Type B pancreatic cell (in vitro differentiated cells): Measurements from ENCODE around the gene JAZF1. TPM values are rescaled to one million over a fixed set of nuclear protein-coding genes. Genes with fewer than 3 reads are reported as not detected.
A peak's percentile ranks its signal among the peaks of the same experiment; 100 is the strongest.

Experiments used
- DNase-seq: peaks from one replicate; pipeline ENCODE4 v3.0.0; 2021; ENCODE audit warnings: mixed read lengths; ENCODE audit not compliant: unreplicated experiment; ENCODE audit errors: extremely low spot score
- H3K27ac Mint-ChIP-seq: 2 replicates; pipeline ENCODE4 v1.8.0; 2021; ENCODE audit warnings: mild to moderate bottlenecking, mixed read lengths
- H3K27me3 Mint-ChIP-seq: 2 replicates; pipeline ENCODE4 v1.8.0; 2021; ENCODE audit warnings: mixed read lengths
- H3K36me3 Mint-ChIP-seq: 2 replicates; pipeline ENCODE4 v1.8.0; 2021; ENCODE audit warnings: mixed read lengths
- H3K4me1 Mint-ChIP-seq: one replicate; pipeline ENCODE4 v1.8.0; 2021; ENCODE audit warnings: mixed read lengths; ENCODE audit not compliant: unreplicated experiment
- H3K4me3 Mint-ChIP-seq: 2 replicates; pipeline ENCODE4 v1.8.0; 2021; ENCODE audit warnings: mild to moderate bottlenecking, mixed read lengths
- H3K9me3 Mint-ChIP-seq: 2 replicates; pipeline ENCODE4 v1.8.0; 2021; ENCODE audit warnings: mixed read lengths
- CTCF ChIP-seq: fragments of 200-600 bp; sonication (generic); conservative IDR thresholded peaks from 2 replicates; pipeline ENCODE4 v1.5.0; 2021; ENCODE audit warnings: antibody characterized with exemption, mild to moderate bottlenecking
- total RNA-seq: library from RNA; stranded (reverse); gene quantifications from 2 replicates; pipeline ENCODE4 v1.2.1, GENCODE V29; 2021; ENCODE audit warnings: low replicate concordance

JAZF1 gene
- total RNA-seq, 1 donor from 2014 or later = 4.9 TPM

DNA sequence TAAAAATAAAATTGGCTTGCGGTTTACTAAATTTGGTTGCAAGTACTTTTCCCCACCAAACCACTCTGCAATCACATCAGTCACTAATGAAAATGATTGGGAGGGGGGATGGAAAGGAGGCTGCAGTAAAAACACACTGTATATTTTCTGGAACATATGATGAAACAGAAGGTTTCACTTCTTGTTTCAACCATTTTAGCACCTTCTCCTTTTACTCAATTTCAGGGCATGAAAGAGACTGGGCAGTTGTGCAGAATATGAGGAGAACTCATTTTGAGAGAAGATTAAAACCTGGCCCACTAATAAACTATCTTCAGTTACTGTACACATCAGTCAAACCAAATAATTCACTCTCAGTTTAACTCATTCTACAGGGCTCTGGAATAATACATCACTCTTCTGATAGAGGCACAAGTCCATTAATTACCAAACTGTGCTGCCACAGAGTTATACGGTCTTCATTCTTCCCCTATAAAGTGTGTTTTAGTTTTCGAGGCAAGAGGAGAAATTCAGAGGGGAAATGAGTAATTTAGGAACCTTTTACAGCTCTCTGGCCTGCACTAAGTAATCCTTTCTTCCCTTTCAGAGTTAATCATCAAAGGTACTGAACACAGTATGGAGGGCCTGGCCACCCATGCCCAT, 25.5 kb downstream of the JAZF1 start:
- TF ChIP-seq CTCF = no peak
- no peaks in the 10 kb centered on the region for H3K4me1 Mint-ChIP-seq

GRCh38 chr7:28152594-28152993, 28.0 kb downstream of the JAZF1 start:
- no peak overlapping the region for H3K4me3 Mint-ChIP-seq
- no peaks in the 10 kb centered on the region for H3K27me3 Mint-ChIP-seq
- H3K36me3 Mint-ChIP-seq = no peaks in the 10 kb centered on the region
- DNase-seq = no peak
- H3K4me1 Mint-ChIP-seq = peaks cover 13% of the 10 kb centered on the region
- no peak overlapping the region for H3K27ac Mint-ChIP-seq
- H3K9me3 Mint-ChIP-seq = no peaks in the 10 kb centered on the region
- no peak for TF ChIP-seq CTCF

More for the DNA sequence above, 25.5 kb downstream of the JAZF1 start:
- Mint-ChIP-seq H3K27ac (no peak overlapping the region), H3K36me3 (no peaks in the 10 kb centered on the region), H3K4me3 (no peak overlapping the region), H3K27me3 (no peaks in the 10 kb centered on the region), H3K9me3 (no peaks in the 10 kb centered on the region)
- DNase-seq = no peak

DNA sequence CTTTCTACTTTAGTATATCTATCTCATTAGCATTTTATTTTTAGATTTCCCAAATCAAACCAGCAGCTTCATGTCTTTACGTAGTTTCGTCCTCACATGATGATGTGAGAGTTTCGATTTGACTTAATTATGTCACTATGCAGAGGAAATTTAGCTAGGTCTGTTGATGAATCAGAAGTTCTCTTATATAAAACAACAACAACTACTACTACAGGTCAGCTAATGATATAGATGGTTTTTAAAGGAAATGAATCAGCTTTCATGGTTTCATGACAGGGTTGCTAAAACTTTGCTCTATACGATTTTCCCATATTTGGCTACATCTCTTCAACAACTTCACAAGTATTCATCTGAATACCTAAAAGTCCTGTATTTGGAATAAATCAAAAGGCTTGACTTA, 28.6 kb downstream of the JAZF1 start:
- Mint-ChIP-seq H3K9me3 (no peaks in the 10 kb centered on the region), H3K27me3 (no peaks in the 10 kb centered on the region), H3K27ac (no peak overlapping the region), H3K4me3 (no peak overlapping the region), H3K36me3 (no peaks in the 10 kb centered on the region), H3K4me1 (peaks cover 13% of the 10 kb centered on the region)
- no peak for DNase-seq
- TF ChIP-seq CTCF = no peak

DNA sequence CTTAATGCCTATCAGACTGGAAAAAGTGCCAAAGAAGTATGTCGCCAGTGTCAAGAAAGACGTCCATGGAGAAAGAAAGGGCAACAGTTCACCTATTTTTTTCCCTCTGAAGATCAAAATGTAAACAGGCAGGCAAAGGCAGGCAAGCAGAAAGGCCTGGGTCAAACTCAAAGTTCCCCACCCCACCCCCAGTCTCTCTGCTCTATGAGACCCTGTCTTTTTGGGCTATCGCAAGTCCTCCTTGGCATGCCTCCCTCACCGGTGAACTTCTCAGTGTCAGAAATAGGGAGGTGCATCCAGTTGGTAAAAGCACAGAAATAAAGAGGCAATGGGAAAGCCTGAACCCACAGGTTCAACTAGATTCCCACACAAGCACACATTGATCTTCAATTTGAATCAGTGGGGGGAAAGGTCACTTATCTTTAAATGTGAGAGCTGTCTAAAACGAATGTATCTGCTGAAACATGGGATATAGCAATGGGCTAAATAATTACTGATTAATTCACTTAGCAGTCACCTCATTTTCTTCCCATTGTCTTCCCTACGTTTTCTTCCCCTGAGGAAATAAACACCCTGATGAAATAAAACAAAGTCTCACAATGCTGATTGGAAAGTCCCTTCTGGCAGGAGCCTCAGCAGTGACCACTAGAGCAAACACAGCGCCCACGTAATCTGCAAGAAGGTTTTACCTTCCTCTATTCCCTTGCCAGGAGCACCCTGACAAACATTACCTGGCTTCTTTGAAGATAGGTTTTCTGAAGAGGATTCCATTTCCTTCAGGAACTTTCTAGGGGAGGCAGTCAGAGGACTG, 31.1 kb downstream of the JAZF1 start:
- Mint-ChIP-seq H3K4me3 (no peak overlapping the region), H3K27ac (peak overlapping the region; percentile 12), H3K27me3 (no peaks in the 10 kb centered on the region), H3K36me3 (no peaks in the 10 kb centered on the region), H3K9me3 (no peaks in the 10 kb centered on the region), H3K4me1 (peaks cover 14% of the 10 kb centered on the region)
- no peak for DNase-seq
- TF ChIP-seq CTCF = no peak

GRCh38 chr7:28145931-28146330, 34.7 kb downstream of the JAZF1 start:
- H3K4me3 Mint-ChIP-seq = no peak overlapping the region
- H3K27me3 Mint-ChIP-seq = no peaks in the 10 kb centered on the region
- H3K9me3 Mint-ChIP-seq = no peaks in the 10 kb centered on the region
- no peak overlapping the region for H3K27ac Mint-ChIP-seq
- TF ChIP-seq CTCF = no peak
- no peaks in the 10 kb centered on the region for H3K36me3 Mint-ChIP-seq
- DNase-seq = no peak
- H3K4me1 Mint-ChIP-seq = peaks cover 18% of the 10 kb centered on the region
